ENCODE results near the gene ERMAP. TPM values are rescaled to one million over a fixed set of nuclear protein-coding genes. Genes with fewer than 3 reads are reported as not detected.
A peak's percentile ranks its signal among the peaks of the same experiment; 100 is the strongest.
"Not testable (repeated sequence)": the region's sequence is repeated elsewhere in the genome, so short reads cannot be mapped to it uniquely, and the experiment has no call there.

Gene ERMAP
- total and polyA plus RNA-seq, 9 of the 15 experiments (the other 6 are each of a cell fraction or from before 2014, with no cell fraction given), result 8.0 to 31.4 (median 22.5) TPM

DNA sequence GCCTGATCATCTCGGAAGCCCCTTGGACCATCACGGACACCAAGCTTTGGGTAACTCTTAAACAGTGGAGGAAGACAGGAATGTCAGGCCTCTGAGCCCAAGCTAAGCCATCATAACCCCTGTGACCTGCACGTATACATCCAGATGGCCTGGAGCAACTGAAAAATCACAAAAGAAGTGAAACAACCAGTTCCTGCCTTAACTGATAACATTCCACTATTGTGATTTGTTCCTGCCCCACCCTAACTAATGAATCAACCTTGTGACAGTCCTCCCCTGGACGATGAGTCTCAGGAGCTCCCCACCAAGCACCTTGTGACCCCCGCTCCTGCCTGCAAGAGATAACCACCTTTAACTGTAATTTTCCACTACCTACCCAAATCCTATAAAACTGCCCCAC is 42.4 kb downstream of the ERMAP start:
- FAIRE-seq; ATAC-seq; in situ Hi-C loops (cut with MboI); H3K27ac ChIP-seq (ENCODE audit: extremely low read depth, low read depth, low read length); H3K4me2 ChIP-seq (ENCODE audit: insufficient read depth, low read length); H3K4me3 ChIP-seq; BruUV-seq (replicated peaks); CTCF ChIA-PET (ENCODE audit: low intra/inter-chr PET ratio); H3K4me1 ChIP-seq (replicated peaks in 1 of 2; ENCODE audit: control insufficient read depth in 2 of 2, insufficient read depth in 2 of 2, low read length in 2 of 2); H3K79me2 ChIP-seq (ENCODE audit: control insufficient read depth, insufficient read depth, low read length); intact Hi-C loops (cut with micrococcal nuclease); H3K9ac ChIP-seq (ENCODE audit: insufficient read depth in 1 of 2, low read depth in 2 of 2, low read length in 2 of 2); H2AFZ ChIP-seq (ENCODE audit: low read depth, low read length); H4K20me1 ChIP-seq (replicated peaks; ENCODE audit: control insufficient read depth, insufficient read depth, low read length); H3K36me3 ChIP-seq (ENCODE audit: control insufficient read depth, insufficient read depth, low read length); H3K9me1 ChIP-seq (ENCODE audit: control insufficient read depth, insufficient read depth, low read length); H3K27me3 ChIP-seq (ENCODE audit: control insufficient read depth in 2 of 2, insufficient read depth in 2 of 2, low read length in 2 of 2); TF ChIP-seq NR2C1 (IDR thresholded peaks at IDR 0.05); TEAD4 (CRISPR knock-in tag; IDR thresholded peaks at IDR 0.05; ENCODE audit: borderline replicate concordance): not testable (repeated sequence)
- POLR2A ChIA-PET, result interaction anchor here (1.1 to 1.6 kb wide), 2 partner anchors 13 to 124 kb away, joined by 3 to 4 read pairs; partner anchors contain the start of gene ZNF691
- H3K9me3 ChIP-seq (replicated peaks; ENCODE audit: control insufficient read depth, insufficient read depth, low read depth, low read length), result peaks cover 21% of the 10 kb centered on the region
- 17% methylated on average over 5 of the region's 5 CpGs for WGBS (ENCODE audit: insufficient coverage, low coverage, missing lambda C conversion rate)
- DNase-seq (ENCODE audit: extremely low read depth in 1 of 4, low spot score in 3 of 4), result peak in 1 of 4 experiments; percentile 53
- TF ChIP-seq NR2C1 (tag; IDR thresholded peaks at IDR 0.05) (0 out of 2 replicates have a peak, but pooled peaks have one; percentile 21), HDAC1 (IDR thresholded peaks at IDR 0.05) (peak in 1 of 2 experiments; percentile 67; a peak in 2 of 4 replicates), KDM1A (IDR thresholded peaks at IDR 0.05) (peak; percentile 96), TEAD1 (CRISPR knock-in tag; IDR thresholded peaks at IDR 0.05) (0 out of 4 replicates have a peak, but pooled peaks of 1 of the 2 experiments have one; percentile 40), CBX5 (IDR thresholded peaks at IDR 0.05; ENCODE audit: borderline replicate concordance, low read depth) (0 out of 2 replicates have a peak, but pooled peaks have one; percentile 67), TRIM28 (IDR thresholded peaks at IDR 0.05) (0 out of 2 replicates have a peak, but pooled peaks have one; percentile 58), NFIC (IDR thresholded peaks at IDR 0.05) (0 out of 2 replicates have a peak, but pooled peaks have one; percentile 23), MEIS2 (IDR thresholded peaks at IDR 0.05; ENCODE audit: partially characterized antibody) (peak; percentile 65), TEAD4 (IDR thresholded peaks at IDR 0.05; ENCODE audit: low read length) (peak; percentile 55), NCOR1 (IDR thresholded peaks at IDR 0.05) (peak; percentile 35), ARNT (IDR thresholded peaks at IDR 0.05) (peak in 1 of 2 experiments; percentile 81; a peak in 2 of 4 replicates), CBFA2T3 (IDR thresholded peaks at IDR 0.05) (peak; percentile 84), CBX3 (IDR thresholded peaks at IDR 0.05; ENCODE audit: borderline replicate concordance in 1 of 2, low read length in 2 of 2) (peak in 1 of 2 experiments; percentile 51; a peak in 1 of 3 replicates), HDAC2 (IDR thresholded peaks at IDR 0.05) (0 out of 2 replicates have a peak, but pooled peaks have one; percentile 47), TCF3 (CRISPR knock-in tag; IDR thresholded peaks at IDR 0.05) (peak; percentile 40; the same call in 1 of the 2 replicates), TEAD2 (tag; IDR thresholded peaks at IDR 0.05) (peak; percentile 37; the same call in 1 of the 2 replicates), TRIM24 (IDR thresholded peaks at IDR 0.05) (peak; percentile 49 to 62; a peak in 1 of 4 replicates), ARID1B (IDR thresholded peaks at IDR 0.05) (peak; percentile 53), TAL1 (IDR thresholded peaks at IDR 0.05) (peak; percentile 57), CBFA2T2 (conservative IDR thresholded peaks at IDR 0.05) (peak; percentile 74), RCOR1 (IDR thresholded peaks at IDR 0.05; ENCODE audit: borderline replicate concordance in 1 of 2, low read depth in 2 of 2, low read length in 2 of 2) (peak in 1 of 2 experiments; percentile 60; a peak in 1 of 4 replicates)
- TF ChIP-seq, protein P1, sequence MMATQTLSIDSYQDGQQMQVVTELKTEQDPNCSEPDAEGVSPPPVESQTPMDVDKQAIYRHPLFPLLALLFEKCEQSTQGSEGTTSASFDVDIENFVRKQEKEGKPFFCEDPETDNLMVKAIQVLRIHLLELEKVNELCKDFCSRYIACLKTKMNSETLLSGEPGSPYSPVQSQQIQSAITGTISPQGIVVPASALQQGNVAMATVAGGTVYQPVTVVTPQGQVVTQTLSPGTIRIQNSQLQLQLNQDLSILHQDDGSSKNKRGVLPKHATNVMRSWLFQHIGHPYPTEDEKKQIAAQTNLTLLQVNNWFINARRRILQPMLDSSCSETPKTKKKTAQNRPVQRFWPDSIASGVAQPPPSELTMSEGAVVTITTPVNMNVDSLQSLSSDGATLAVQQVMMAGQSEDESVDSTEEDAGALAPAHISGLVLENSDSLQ (IDR thresholded peaks at IDR 0.05), result peak; percentile 46; the same call in 1 of the 2 replicates

Data from K562 (cell line).